Measurements from ENCODE around the gene WDR53.
"Not testable (repeated sequence)": the region's sequence is repeated elsewhere in the genome, so short reads cannot be mapped to it uniquely, and the experiment has no call there.

WDR53 gene

DNA sequence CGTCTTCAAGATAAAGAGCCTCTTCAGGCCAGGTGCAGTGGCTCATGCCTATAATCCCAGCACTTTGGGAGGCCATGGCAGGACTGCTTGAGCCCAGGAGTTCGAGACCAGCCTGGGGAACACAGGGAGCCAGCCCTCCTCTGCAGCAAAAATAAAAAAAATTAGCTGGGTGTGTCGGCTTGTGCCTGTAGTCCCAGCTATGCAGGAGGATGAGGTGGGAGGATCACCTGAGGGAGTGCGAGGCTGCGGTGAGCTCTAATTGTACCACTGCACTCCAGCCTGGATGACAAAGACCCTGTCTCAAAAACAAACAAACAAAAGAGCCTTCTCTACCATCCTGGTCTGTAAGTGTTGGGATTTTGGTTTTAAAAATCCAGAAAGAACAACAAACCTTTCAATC is 11.1 kb downstream of the WDR53 start:
- no peak for DNase-seq

DNA sequence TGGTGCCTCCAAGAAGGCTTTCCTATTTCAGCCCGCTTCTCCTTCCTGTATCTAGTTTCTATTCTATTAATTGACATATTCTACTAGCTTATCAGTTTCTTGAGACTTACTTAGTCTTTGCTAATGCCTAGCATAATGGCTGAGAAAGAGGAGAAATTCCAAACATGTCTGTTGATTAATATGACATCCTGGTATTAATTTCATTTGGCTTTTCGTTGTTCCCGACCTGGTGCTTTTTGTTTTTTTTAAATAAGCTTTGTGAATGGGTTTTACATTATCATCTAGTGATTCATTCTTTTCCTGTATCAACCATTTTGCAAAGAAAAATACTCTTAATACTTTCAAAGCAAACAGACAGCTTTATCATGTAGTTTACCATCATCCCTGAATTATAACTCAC is 13.1 kb downstream of the WDR53 start:
- no peak for DNase-seq

DNA sequence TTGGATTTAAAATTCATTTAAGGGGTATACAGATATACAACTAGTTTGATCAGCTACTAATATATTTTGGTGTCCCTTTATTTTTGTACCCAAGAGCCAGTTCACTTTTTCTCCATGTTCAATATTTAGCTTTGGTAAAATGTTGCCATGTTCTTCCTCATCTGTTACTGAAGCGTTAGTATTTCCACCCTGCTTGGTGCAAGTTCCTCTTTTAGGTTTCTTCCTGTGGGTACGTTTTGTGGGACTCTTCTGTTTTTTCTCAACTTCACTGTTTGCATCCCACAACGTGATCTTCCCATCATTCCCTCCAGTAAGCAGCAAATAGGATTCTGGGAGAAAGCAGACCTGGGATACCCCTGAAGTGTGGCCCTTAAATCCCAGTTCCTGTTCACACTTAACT is 14.1 kb downstream of the WDR53 start:
- DNase-seq = no peak

DNA sequence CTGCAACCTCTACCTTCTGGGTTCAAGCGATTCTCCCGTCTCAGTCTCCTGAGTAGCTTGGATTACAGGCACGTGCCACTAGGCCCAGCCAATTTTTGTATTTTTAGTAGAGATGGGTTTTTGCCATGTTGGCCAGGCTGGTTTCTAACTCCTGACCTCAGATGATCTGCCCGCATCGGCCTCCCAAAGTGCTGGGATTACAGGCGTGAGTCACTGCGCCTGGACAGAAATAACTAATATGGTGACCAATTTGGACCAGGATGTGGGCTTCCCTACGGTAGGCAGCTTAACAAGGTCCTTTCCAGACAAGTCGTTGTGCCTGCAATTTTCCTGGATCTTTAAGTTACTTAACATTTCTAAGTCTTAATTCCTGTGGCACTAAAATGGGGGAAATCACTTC is 14.8 kb downstream of the WDR53 start:
- DNase-seq = no peak

DNA sequence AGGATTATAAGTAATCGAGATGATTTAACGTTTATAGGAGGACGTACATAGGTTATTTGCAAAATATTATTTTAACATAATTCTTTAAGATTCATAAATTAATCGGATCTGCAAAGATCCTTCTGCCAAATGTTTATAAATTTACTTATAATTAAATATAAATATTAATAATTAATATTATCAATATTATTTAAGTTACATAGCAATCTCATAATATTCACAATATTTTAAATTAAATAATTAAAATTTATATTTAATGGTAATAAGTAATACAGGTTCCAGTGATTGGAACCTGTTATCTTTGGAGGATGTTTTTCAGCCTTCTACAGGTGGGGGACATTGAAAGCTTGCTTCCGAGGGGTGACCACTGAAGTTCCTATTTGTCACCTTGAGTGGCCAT is 16.1 kb downstream of the WDR53 start:
- DNase-seq = no peak

DNA sequence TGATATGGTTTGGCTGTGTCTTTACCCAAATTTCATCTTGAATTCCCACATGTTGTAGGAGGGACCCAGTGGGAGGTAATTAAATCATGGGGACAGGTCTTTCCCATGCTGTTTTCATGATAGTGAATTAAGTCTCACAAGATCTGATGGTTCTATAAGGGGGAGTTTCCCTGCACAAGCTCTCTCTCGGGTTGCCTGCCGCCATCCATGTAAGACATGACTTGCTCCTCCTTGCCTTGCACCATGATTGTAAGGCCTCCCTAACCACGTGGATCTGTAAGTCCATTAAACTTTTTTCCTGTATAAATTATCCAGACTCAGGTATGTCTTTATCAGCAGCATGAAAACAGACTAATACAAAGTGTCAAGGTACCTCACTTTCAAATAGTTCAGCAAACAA is 18.2 kb downstream of the WDR53 start:
- DNase-seq = not testable (repeated sequence)

DNA sequence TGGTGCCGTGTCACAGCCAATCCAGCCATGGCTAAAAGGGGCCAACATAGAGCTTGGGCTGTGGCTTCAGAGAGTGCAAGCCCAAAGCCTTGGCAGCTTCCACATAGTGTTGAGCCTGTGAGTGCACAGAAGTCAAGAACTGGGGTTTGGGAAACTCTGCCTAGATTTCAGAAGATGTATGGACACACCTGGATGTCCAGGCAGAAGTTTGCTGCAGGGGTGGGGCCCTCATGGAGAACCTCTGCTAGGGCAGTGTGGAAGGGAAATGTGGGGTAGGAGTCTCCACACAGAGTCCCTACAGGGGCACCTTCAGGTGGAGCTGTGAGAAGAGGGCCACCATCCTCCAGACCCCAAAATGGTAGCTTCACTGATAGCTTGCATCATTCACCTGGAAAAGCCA is 19.0 kb downstream of the WDR53 start:
- not testable (repeated sequence) for DNase-seq

DNA sequence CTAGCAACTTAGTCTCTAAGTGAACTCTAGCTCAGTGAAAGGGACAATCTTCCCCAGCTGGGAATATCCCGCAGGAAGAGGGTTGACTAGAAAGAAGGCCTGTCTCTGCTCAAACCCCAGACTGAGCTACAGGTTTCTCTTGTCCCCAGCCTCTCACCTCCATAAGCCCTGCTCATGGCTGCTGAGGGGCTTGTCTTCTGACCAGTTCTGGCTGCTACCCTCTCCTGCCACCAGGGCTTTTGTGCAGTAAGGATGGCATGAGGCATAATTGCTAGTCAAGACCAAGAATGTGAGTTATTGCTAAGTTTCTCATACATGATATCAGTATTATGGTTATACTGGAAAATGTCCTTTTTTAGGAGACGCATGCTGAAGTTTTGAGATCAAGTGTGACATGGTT is 21.3 kb downstream of the WDR53 start:
- no peak for DNase-seq

DNA sequence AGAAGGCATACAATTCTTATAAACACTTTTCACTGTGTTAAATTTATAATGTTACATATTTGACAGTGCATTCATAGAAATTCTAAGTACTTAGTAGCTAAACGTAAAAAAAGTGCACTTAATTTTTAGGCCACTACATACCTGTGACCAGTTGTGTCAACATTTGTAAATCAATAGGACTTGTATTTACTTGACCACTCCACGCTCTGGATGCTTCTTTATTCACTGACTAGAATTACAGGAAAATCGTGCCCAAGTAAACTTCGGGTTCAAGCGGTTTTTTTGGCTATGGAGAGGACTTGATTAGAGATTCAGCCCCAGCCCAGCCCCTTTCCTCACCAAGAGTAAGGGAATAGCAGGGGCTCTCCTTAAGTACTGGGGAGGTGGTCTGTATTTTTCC is 21.8 kb downstream of the WDR53 start:
- no peak for DNase-seq

DNA sequence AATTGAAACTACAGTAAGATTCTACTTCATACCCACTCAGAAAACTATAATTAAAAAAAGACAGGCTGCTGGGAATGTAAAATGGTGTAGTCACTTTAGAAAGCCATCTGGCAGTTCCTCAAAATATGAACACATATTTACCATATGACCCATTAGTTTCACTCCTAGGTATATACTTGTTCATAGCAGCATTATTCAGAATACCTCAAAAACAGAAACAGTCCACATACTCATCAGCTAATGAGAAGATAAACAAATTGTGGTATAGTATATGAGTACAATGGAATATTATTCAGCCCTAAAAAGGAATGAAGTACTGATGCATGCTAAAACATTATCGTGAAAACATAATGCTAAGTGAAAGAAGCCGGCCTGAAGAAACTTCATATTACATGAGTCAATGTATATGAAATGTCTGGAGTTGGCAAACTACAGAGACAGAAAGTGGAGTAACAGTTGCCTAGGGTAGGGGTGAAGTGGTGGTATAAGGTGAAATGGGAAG is 23.8 kb downstream of the WDR53 start:
- no peak for DNase-seq

DNA sequence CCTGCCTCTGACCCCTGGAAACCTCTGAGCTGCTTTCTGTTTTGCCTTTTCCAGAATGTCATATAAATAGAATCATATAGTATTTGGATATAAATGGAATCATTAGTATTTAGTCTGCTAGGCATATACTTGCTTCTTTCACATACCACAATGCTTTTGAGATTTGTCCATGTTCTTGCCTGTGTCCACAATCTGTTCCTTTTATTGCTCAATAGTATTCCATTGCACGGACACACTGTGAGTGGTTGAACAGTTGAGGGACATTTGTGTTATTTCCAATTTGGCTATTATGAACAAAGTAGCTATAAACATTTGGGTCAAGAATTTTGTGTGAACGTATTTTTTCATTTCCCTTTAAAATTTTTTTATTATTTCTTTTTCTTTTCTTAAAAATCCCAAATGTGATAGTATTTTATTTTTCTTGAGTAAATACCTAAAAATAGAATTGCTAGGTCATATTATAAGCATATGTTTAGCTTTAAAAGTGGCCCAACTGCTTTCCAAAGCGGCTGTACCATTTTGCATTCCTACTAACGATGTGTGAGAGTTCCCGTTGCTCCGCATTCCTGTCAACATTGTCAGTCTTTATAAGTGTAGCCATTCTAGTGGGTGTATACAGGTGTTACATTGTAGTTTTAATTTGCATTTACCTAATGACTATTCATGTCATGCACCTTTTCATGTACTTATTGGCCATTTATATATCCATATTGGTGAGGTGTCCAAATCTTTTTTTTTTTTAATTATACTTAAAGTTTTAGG is 26.5 kb downstream of the WDR53 start:
- no peak for DNase-seq

DNA sequence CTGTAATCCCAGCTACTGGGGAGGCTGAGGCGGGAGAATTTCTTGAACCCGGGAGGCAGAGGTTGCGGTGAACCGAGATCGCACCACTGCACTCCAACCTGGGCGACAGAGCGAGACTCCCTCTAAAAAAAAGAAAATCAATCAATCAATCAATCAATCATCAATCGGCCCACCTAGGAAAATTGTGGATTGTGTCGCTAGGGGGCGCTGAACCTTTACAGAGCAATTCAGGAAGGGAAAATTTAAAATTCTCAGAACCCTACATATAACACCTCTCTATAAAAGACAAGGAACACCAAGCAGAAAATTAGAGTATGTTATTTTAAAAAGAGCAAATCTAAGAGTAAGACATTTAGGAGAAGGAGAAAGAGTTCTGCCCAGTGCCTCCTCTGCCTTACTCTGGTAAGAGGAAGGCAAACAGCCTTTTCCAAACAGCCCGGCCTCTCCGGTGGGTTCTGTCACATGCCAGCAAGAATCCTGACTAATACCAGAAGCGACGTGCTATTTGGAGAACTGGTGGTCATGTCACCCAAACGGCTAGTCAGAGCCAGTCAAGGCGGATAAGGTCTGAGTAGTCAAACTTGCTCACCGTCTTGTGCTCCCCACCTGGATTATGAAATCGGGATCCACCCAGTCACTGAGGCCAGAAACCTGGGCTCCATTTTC is 30.9 kb downstream of the WDR53 start:
- DNase-seq = peak; percentile 20

DNA sequence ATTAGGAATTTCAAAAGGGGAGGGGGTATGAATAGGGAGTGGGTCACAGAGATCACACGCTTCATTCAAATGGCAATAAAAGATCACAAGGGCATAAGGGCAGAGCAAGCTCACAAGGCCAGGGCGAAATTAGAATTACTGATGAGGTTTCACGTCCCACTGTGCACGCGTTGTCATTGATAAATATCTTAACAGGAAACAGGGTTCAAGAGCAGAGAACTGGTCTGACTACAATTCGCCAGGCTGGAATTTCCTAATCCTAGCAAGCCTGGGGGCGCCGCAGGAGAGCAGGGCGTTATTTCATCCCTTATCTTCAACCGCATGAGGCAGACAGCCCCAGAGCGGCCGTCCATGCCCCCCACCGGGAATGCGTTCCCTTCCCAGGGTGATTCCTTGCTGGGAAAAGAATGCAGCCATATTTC is 35.1 kb downstream of the WDR53 start:
- no peak for DNase-seq

DNA sequence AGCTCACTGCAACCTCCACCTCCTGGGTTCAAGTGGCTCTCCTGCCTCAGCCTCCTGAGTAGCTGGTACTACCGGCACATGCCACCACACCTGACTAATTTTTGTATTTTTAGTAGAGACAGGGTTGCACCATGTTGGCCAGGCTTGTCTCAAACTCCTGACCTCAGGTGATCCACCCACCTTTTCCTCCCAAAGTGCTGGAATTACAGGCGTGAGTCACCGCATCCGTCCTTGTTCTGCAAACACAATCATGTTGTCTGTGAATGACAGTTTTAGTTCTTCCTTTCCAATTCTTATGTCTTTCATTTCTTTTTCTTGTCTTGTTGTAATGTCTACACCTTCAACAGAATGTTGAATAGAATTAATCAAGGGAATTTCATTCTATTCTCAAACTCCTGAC is 36.9 kb downstream of the WDR53 start:
- no peak for DNase-seq

DNA sequence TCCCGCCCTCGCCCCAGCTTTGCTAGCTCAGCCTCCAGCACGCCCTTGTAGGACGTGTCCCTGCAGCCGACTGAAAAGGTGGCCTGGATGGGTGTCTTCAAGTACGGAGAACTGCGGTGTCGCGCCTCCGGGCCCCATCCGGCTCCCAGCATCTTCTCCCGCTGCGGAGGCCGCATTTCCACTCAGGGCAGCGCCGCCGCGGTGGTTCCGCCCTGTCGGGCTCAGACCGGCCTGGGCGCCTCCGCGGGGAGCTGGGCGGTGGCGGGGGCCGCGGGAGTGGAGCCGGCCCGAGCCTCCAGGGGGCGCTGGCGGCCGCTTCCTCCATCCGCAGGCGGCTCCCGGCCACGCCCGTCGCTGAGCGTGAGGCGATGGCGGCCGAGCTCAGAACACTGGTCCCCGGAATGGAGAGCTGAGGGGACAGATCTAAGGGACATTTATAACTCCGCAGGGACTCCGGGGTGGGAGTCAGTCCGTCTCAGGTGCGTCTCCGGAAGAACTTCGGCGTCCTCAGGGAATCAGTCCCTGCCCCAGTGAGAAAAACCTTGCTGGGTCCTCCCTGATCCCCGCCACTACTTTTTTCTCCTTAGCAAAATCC is 39.6 kb downstream of the WDR53 start:
- DNase-seq = peak; percentile 76

DNA sequence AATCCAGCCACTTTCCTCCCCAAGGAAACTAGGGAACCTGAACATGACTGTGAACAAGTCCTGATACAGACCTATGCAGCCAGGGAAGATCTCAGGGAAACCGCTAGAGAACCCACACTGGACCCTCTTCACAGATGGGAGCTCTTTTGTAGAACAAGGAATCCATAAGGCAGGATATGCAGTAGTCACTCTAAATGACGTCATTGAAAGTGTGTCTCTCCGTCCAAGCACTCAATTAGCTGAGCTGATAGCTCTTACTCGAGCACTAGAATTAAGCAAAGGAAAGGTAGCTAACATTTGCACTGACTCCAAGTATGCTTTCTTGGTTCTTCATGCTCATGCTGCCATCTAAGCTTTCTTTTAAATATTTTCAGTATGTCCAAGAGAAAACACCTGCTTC is 43.2 kb downstream of the WDR53 start:
- DNase-seq = no peak

DNA sequence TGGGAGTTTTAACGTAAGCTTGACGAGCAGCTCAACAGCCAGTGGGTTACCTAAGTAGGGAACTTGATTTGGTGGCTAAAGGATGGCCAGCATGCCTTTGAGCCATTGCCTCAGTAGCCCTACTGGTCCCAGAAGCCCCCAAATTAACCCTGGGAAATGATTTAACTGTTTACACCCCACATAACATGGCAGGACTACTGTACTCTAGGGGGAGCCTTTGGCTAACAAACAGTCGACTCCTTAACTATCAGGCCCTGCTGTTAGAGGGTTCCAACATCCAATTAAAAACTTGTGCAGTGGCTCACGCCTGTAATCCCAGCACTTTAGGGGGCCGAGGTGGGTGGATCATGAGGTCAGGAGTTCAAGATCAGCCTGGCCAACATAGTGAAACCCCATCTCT is 43.8 kb downstream of the WDR53 start:
- no peak for DNase-seq

DNA sequence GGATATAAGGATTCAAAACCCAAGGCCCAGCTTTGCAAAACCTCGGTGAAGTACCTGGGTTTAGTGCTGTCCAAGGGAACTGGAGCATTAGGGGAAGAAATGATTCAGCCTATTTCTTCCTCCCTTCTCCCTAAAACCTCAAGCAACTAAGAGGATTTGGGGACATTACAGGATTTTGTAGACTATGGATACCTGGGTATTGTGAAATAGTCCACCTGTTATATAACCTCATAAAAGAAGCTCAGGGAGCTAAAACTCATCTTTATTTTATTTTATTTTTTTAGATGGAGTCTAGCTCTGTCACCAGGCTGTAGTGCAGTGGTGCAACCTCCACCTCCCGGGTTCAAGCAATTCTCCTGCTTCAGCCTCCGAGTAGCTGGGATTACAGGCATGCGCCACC is 44.5 kb downstream of the WDR53 start:
- no peak for DNase-seq

DNA sequence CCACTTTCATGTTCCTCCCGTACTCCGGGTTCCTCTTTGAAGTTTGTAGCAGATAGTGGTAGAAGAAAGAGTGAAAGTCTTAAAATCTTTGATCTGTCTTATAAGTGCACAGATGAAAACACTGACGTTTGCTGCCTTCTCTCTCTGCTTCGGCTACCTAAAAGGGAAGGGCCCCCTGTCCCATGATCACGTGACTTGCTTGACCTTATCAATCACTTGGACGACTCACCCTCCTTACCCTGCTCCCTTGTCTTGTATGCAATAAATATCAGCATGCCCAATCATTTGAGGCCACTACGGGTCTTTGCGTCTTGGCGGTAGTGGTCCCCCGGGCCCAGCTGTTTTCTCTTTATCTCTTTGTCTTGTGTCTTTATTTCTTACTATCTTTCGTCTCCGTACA is 47.1 kb downstream of the WDR53 start:
- DNase-seq = not testable (repeated sequence)

DNA sequence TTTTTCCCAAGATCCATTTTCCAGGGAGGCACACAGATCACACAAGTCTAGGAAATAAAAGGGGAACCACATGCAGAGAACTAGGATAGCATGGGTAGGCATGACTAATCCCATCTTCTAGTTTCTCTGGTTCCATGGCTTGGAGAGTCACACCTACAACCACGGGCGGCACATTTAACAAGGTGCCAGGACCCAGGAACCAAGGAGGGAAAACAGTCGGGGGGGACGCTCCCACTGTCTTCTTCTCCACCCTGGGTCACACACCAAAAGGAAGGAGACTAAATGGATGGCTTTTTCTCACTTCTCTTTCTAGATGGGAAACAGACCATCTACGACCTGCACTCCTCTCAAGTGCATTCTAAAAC is 48.7 kb downstream of the WDR53 start:
- DNase-seq = no peak

DNA sequence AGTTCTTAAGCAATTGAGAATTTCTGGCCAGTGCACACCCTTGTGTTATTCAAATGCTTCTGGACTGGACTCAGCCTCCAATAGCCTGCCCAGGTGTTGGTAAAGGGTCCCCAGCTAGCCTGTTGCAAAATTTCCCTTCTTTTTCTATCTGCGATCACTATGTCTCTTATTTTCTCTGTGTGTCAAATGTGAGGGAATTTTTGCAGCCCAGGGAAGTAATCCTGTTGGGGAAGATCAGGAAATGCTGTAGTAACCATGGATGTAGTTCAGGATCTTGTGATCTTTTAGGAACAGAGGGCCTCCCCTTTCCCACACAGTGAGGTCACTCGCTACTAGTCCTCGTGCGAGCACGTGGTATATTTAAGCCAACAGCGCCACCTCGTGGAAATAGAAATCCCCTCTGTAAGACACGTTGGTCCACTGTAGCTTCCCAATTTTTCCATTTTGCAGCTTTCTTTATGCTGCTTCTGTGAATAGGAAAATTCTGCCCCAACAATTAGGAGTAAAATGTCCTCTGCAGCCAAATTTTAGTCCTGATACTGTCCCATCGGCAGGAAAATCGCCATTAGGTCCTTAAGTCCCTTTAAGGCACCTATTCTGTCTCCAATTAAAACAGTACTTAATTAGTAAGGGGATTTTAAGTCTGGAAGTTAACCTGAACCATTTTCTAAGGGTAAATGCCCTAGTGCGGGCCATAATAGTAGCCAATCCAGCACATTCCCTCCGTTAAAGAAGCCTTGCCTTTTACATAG is 49.2 kb downstream of the WDR53 start:
- peak; percentile 50 for DNase-seq

DNA sequence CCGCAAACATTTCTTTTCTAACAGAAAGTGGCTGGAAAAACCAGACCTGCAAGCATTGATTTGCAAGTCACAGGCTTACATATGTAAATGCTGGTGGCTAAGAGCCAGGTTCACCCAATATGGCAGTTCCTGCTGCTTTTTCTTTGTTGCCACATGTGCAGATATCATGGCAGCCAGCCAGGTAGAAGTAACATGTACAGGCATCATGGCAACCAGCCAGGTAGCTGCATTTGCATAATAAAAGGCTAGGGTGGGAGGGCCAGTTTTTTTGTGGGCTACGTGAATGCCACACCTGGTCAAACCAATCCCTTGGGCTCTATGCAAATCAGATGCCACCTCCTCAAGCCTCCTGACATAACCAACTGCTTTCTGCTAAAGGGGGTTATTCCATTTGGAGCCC is 50.4 kb downstream of the WDR53 start:
- no peak for DNase-seq

DNA sequence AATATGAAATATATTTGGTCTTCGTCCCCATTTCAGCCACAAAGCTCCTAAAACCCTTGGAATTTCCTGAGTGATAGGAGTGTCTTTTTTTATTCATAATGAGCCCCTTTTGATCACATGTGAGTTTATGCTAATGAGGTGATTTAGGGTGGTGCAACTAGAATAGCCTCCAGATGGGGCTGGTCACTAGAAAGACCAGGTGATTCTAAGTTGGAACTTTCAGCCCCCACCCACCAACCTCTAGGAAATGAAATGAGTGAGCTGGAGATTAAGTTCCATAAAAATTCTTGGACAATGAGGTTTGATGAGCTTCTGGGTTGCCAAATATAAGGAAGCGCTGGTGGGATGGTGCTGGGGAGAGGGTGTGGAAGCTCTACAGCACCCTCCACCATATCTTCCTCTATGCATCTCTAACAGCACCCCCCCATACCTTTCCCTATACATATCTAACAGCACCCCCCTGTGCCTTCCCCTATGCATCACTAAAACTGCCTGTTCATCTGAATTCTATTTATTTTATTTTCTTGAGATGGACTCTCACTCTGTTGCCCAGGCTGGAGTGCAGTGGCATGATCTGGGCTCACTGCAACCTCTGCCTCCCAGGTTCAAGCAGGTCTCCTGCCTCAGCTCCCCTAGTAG is 51.1 kb downstream of the WDR53 start:
- DNase-seq = no peak

Data from stimulated activated naive CD4-positive, alpha-beta T cell treated with Interleukin-2 at 50 U/mL for 16 hours (primary cell).